GM12801 (cell line): ENCODE results near the gene PLD4.

Source experiments
- CTCF ChIP-seq: IDR thresholded peaks from one replicate; pipeline ENCODE4 v1.5.1; 2011; ENCODE audit warnings: control low read depth; ENCODE audit not compliant: insufficient read length; ENCODE audit errors: extremely low read depth

The PLD4 gene

GRCh38 chr14:104973385-104974145 lies 48.9 kb downstream of the PLD4 start:
- no peak for TF ChIP-seq CTCF

- TF ChIP-seq CTCF, result no peak
Measured at GRCh38 chr14:104974146-104974541, 49.5 kb downstream of the PLD4 start.

- TF ChIP-seq CTCF, result no peak
Measured at GRCh38 chr14:104974665-104975390, 50.1 kb downstream of the PLD4 start.

GRCh38 chr14:104975481-104976197 lies 51.0 kb downstream of the PLD4 start:
- TF ChIP-seq CTCF, result no peak

- no peak for TF ChIP-seq CTCF
Measured at GRCh38 chr14:104976198-104977007, 51.7 kb downstream of the PLD4 start.

- no peak for TF ChIP-seq CTCF
Measured at GRCh38 chr14:104977008-104977680, 52.5 kb downstream of the PLD4 start.
